Mesenchymal stem cell (in vitro differentiated cells and primary cell): ENCODE data around the gene PRKCB.

Experiments used
- DNase-seq: peaks from one replicate; pipeline ENCODE4 v3.0.0-alpha.2; 2013
- H2AFZ ChIP-seq: one replicate; pipeline ENCODE4 v1.6.1; 2013; ENCODE audit warnings: low read depth, mild to moderate bottlenecking, control low read depth, inconsistent platforms, low read length, moderate library complexity
- H2AK5ac ChIP-seq: 2 replicates; pipeline ENCODE4 v1.6.1; 2013; ENCODE audit warnings: low read length, moderate library complexity, mild to moderate bottlenecking, inconsistent platforms; ENCODE audit not compliant: severe bottlenecking
- H2BK120ac ChIP-seq: one replicate; pipeline ENCODE4 v1.6.1; 2013; ENCODE audit warnings: low read depth, mild to moderate bottlenecking, inconsistent platforms, low read length, moderate library complexity
- H2BK12ac ChIP-seq, 2 experiments: one replicate each; pipeline ENCODE4 v1.6.1; 2013; ENCODE audit warnings: inconsistent platforms in 2 of 2, low read length in 2 of 2, mild to moderate bottlenecking in 2 of 2, moderate library complexity in 2 of 2, control low read depth in 1 of 2
- H2BK15ac ChIP-seq: one replicate; pipeline ENCODE4 v1.6.1; 2013; ENCODE audit warnings: mild to moderate bottlenecking, low read depth, inconsistent platforms; ENCODE audit not compliant: poor library complexity, severe bottlenecking
- H2BK5ac ChIP-seq: 2 replicates; pipeline ENCODE4 v1.6.1; 2013; ENCODE audit warnings: low read depth, mild to moderate bottlenecking, low read length, control low read depth, inconsistent platforms; ENCODE audit not compliant: poor library complexity, severe bottlenecking
- H3K14ac ChIP-seq, 2 experiments: one replicate each; pipeline ENCODE4 v1.6.1; 2013; ENCODE audit warnings: inconsistent platforms in 2 of 2, low read length in 2 of 2, control low read depth in 1 of 2, mild to moderate bottlenecking in 1 of 2, moderate library complexity in 1 of 2
- H3K18ac ChIP-seq, 2 experiments: one replicate each; pipeline ENCODE4 v1.6.1; 2013; ENCODE audit warnings: inconsistent platforms in 2 of 2, low read length in 2 of 2, control low read depth in 1 of 2, low read depth in 1 of 2, mild to moderate bottlenecking in 1 of 2
- H3K23ac ChIP-seq, 2 experiments: one replicate each; pipeline ENCODE4 v1.6.1; 2013; ENCODE audit warnings: inconsistent platforms in 2 of 2, low read length in 2 of 2, mild to moderate bottlenecking in 2 of 2, moderate library complexity in 2 of 2, control low read depth in 1 of 2
- H3K27ac ChIP-seq: 2 replicates; pipeline ENCODE4 v1.5.1; 2013; ENCODE audit warnings: mild to moderate bottlenecking, moderate library complexity, low read length, control low read depth, inconsistent platforms; ENCODE audit not compliant: poor library complexity, severe bottlenecking
- H3K27me3 ChIP-seq, 2 experiments: 2 replicates each; pipeline versions ENCODE4 v1.6.1 to v1.7.0; 2013; ENCODE audit warnings: low read length in 2 of 2, mild to moderate bottlenecking in 2 of 2, moderate library complexity in 2 of 2, control low read depth in 1 of 2, inconsistent platforms in 1 of 2; ENCODE audit not compliant: control insufficient read depth in 1 of 2, insufficient read depth in 1 of 2
- H3K36me3 ChIP-seq, 2 experiments: 2 replicates each; pipeline versions ENCODE4 v1.6.1 to v1.7.0; 2013; ENCODE audit warnings: low read length in 2 of 2, control low read depth in 1 of 2, inconsistent platforms in 1 of 2, low read depth in 1 of 2, mild to moderate bottlenecking in 1 of 2; ENCODE audit not compliant: insufficient read depth in 2 of 2, control insufficient read depth in 1 of 2
- H3K4ac ChIP-seq, 2 experiments: one replicate each; pipeline ENCODE4 v1.6.1; 2013; ENCODE audit warnings: inconsistent platforms in 2 of 2, low read length in 2 of 2, mild to moderate bottlenecking in 2 of 2, moderate library complexity in 2 of 2, control low read depth in 1 of 2, low read depth in 1 of 2
- H3K4me1 ChIP-seq: 2 replicates; pipeline ENCODE4 v1.6.1; 2013; ENCODE audit warnings: low read depth, low read length, control low read depth; ENCODE audit not compliant: control insufficient read depth, insufficient read depth
- H3K4me2 ChIP-seq: 2 replicates; pipeline ENCODE4 v1.6.1; 2013; ENCODE audit warnings: low read length, mild to moderate bottlenecking, inconsistent platforms; ENCODE audit not compliant: poor library complexity, severe bottlenecking
- H3K4me3 ChIP-seq, 2 experiments: 2 replicates each; pipeline versions ENCODE4 v1.5.1 to v1.7.0; 2013; ENCODE audit warnings: low read length in 2 of 2, mild to moderate bottlenecking in 2 of 2, control low read depth in 1 of 2, low read depth in 1 of 2; ENCODE audit not compliant: insufficient read depth in 1 of 2
- H3K79me1 ChIP-seq: replicated peaks from 2 replicates; pipeline ENCODE4 v1.6.1; 2013; ENCODE audit warnings: mild to moderate bottlenecking, control low read depth, low read length, inconsistent platforms; ENCODE audit not compliant: poor library complexity, severe bottlenecking
- H3K9ac ChIP-seq: 2 replicates; pipeline ENCODE4 v1.7.0; 2013; ENCODE audit warnings: mild to moderate bottlenecking, low read length, moderate library complexity
- H3K9me3 ChIP-seq: 2 replicates; pipeline ENCODE4 v1.7.0; 2013; ENCODE audit warnings: mild to moderate bottlenecking, low read length; ENCODE audit not compliant: control insufficient read depth
- H4K8ac ChIP-seq: one replicate; pipeline ENCODE4 v1.6.1; 2013; ENCODE audit warnings: inconsistent platforms, mild to moderate bottlenecking, low read length, moderate library complexity
- H4K91ac ChIP-seq: one replicate; pipeline ENCODE4 v1.6.1; 2013; ENCODE audit warnings: mild to moderate bottlenecking, low read length, inconsistent platforms
- WGBS: methylation state at CpG from one replicate; pipeline ENCODE4 v1.1.7; 2013; ENCODE audit warnings: mixed read lengths; 5-methylcytosine and 5-hydroxymethylcytosine counted together

PRKCB gene

GRCh38 chr16:24049113-24049512, 213.3 kb downstream of the PRKCB start:
- Histone ChIP-seq H3K27me3 (peaks cover 0 to 20% of the 10 kb centered on the region in 2 experiments), H2BK120ac (no peak overlapping the region), H2BK5ac (no peak overlapping the region), H3K4me2 (no peak overlapping the region), H3K23ac (no peak overlapping the region), H3K4me1 (peaks cover 2% of the 10 kb centered on the region), H3K4me3 (no peak overlapping the region), H3K79me1 (no peaks in the 10 kb centered on the region), H3K14ac (no peak overlapping the region), H2AK5ac (no peak overlapping the region), H3K18ac (no peak overlapping the region), H2BK15ac (no peak overlapping the region), H4K8ac (no peak overlapping the region), H3K9me3 (peaks cover 4% of the 10 kb centered on the region), H3K4ac (no peak overlapping the region), H3K9ac (no peak overlapping the region), H3K27ac (no peak overlapping the region), H3K36me3 (no peaks in the 10 kb centered on the region), H2AFZ (no peak overlapping the region), H2BK12ac (no peak overlapping the region), H4K91ac (no peak overlapping the region)
- no peak for DNase-seq
- 76% methylated on average over 5 of the region's 5 CpGs for WGBS

DNA sequence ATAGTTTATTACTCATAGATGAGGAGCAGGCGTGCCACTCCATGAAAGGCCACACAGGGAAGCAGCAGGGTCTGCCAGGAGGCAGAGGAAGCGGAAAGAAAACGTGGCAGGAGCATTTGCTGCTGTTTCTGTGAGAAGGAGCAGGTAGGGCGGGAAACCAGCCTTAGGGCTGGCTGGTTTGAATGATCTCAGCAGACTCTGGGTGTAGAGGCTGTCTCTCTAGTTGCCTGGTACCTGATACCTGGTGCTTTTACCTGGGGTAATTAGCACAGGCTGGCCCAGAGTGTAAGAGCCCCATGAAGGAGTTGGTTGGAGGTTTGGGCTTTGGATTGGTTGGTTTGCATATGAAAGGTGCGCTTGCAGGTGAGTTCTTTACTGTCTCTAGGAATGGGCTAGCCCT, 215.3 kb downstream of the PRKCB start:
- no peak overlapping the region for H3K23ac ChIP-seq
- no peak overlapping the region for H2AK5ac ChIP-seq
- H3K4ac ChIP-seq, result no peak overlapping the region
- no peak overlapping the region for H3K18ac ChIP-seq
- no peak overlapping the region for H4K8ac ChIP-seq
- H3K14ac ChIP-seq, result no peak overlapping the region
- no peak overlapping the region for H2BK120ac ChIP-seq
- no peak for DNase-seq
- peaks cover 0 to 24% of the 10 kb centered on the region in 2 experiments for H3K27me3 ChIP-seq
- no peaks in the 10 kb centered on the region for H3K79me1 ChIP-seq
- H3K9me3 ChIP-seq, result peaks cover 4% of the 10 kb centered on the region
- WGBS, result 38% methylated on average over 5 of the region's 5 CpGs
- no peak overlapping the region for H4K91ac ChIP-seq
- H3K27ac ChIP-seq, result no peak overlapping the region
- H2BK15ac ChIP-seq, result no peak overlapping the region
- H3K4me3 ChIP-seq, result no peak overlapping the region
- H3K4me1 ChIP-seq, result no peaks in the 10 kb centered on the region
- no peak overlapping the region for H2BK12ac ChIP-seq
- no peak overlapping the region for H3K4me2 ChIP-seq
- H2AFZ ChIP-seq, result no peak overlapping the region
- H3K36me3 ChIP-seq, result no peaks in the 10 kb centered on the region
- no peak overlapping the region for H2BK5ac ChIP-seq
- no peak overlapping the region for H3K9ac ChIP-seq

- Histone ChIP-seq H3K9ac (no peak overlapping the region), H3K4ac (no peak overlapping the region), H3K4me2 (no peak overlapping the region), H2BK12ac (no peak overlapping the region), H3K27me3 (peaks cover 0 to 18% of the 10 kb centered on the region in 2 experiments), H3K23ac (no peak overlapping the region), H3K36me3 (no peaks in the 10 kb centered on the region), H3K4me3 (no peak overlapping the region), H2AK5ac (no peak overlapping the region), H3K79me1 (no peaks in the 10 kb centered on the region), H3K9me3 (peaks cover 4% of the 10 kb centered on the region), H2BK120ac (no peak overlapping the region), H3K14ac (no peak overlapping the region), H3K4me1 (no peaks in the 10 kb centered on the region), H2AFZ (no peak overlapping the region), H2BK5ac (no peak overlapping the region), H3K18ac (no peak overlapping the region), H2BK15ac (no peak overlapping the region), H3K27ac (no peak overlapping the region), H4K8ac (no peak overlapping the region), H4K91ac (no peak overlapping the region)
- DNase-seq, result no peak
- 48% methylated on average over 9 of the region's 9 CpGs for WGBS
Observed at GRCh38 chr16:24052329-24053098, 216.7 kb downstream of the PRKCB start.

GRCh38 chr16:24053099-24053946, 217.5 kb downstream of the PRKCB start:
- H2AFZ ChIP-seq, result no peak overlapping the region
- H2BK5ac ChIP-seq, result no peak overlapping the region

More at GRCh38 chr16:24053099-24053946, 217.5 kb downstream of the PRKCB start:
- DNase-seq, result no peak
- no peak overlapping the region for H2AK5ac ChIP-seq
- whole genome bisulfite sequencing, result 56% methylated on average over 8 of the region's 8 CpGs
- no peak overlapping the region for H3K4me2 ChIP-seq
- H3K27me3 ChIP-seq, result peaks cover 0 to 18% of the 10 kb centered on the region in 2 experiments
- H3K4me3 ChIP-seq, result no peak overlapping the region
- H2BK12ac ChIP-seq, result no peak overlapping the region
- H3K23ac ChIP-seq, result no peak overlapping the region
- no peak overlapping the region for H3K4ac ChIP-seq
- H3K18ac ChIP-seq, result no peak overlapping the region
- H3K9me3 ChIP-seq, result peaks cover 4% of the 10 kb centered on the region
- H3K79me1 ChIP-seq, result no peaks in the 10 kb centered on the region
- H3K9ac ChIP-seq, result no peak overlapping the region
- H2BK15ac ChIP-seq, result no peak overlapping the region
- H3K36me3 ChIP-seq, result no peaks in the 10 kb centered on the region
- no peak overlapping the region for H3K27ac ChIP-seq
- H4K8ac ChIP-seq, result no peak overlapping the region
- H4K91ac ChIP-seq, result no peak overlapping the region
- no peak overlapping the region for H2BK120ac ChIP-seq
- H3K14ac ChIP-seq, result no peak overlapping the region
- H3K4me1 ChIP-seq, result no peaks in the 10 kb centered on the region
